Calu3 (cell line): ENCODE results near the gene CTSS. TPM values are rescaled to one million over a fixed set of nuclear protein-coding genes. Genes with fewer than 3 reads are reported as not detected.
"Not testable (repeated sequence)": the region's sequence is repeated elsewhere in the genome, so short reads cannot be mapped to it uniquely, and the experiment has no call there.

Experiments
- BruUV-seq: library from RNA; stranded (reverse); fragments of 400-500 nt; replicated peaks from 2 replicates; lab custom pipeline; 2021; lab: Mats Ljungman, UMichigan
- CTCF ChIA-PET: fragments of 300-600 bp; sonication (Branson Sonifier 250); formaldehyde crosslinking; loops from one replicate; lab custom pipeline; 2022; ENCODE audit warnings: antibody characterized with exemption; lab: Charles Lee
- DNase-seq: peaks from one replicate; pipeline ENCODE4 v3.0.0; 2022
- H3K27ac Mint-ChIP-seq: one replicate; pipeline ENCODE4 v1.8.0; 2022; ENCODE audit warnings: mixed read lengths; ENCODE audit not compliant: unreplicated experiment
- H3K27me3 Mint-ChIP-seq: one replicate; pipeline ENCODE4 v1.8.0; 2022; ENCODE audit warnings: mixed read lengths; ENCODE audit not compliant: unreplicated experiment
- H3K36me3 Mint-ChIP-seq: one replicate; pipeline ENCODE4 v1.8.0; 2022; ENCODE audit warnings: mild to moderate bottlenecking, moderate library complexity, mixed read lengths; ENCODE audit not compliant: insufficient read depth, unreplicated experiment
- H3K4me1 Mint-ChIP-seq: one replicate; pipeline ENCODE4 v1.8.0; 2022; ENCODE audit warnings: mild to moderate bottlenecking, low read depth, mixed read lengths; ENCODE audit not compliant: unreplicated experiment
- H3K4me3 Mint-ChIP-seq: one replicate; pipeline ENCODE4 v1.8.0; 2022; ENCODE audit warnings: mild to moderate bottlenecking, low read depth, moderate library complexity, mixed read lengths; ENCODE audit not compliant: unreplicated experiment
- H3K9me3 Mint-ChIP-seq: one replicate; pipeline ENCODE4 v1.8.0; 2022; ENCODE audit warnings: low read depth, mixed read lengths; ENCODE audit not compliant: unreplicated experiment
- intact Hi-C: fragments of 100-400 bp; cut with micrococcal nuclease; formaldehyde crosslinking; loops from one replicate; pipeline ENCODE4 v1.10.0; 2022; ENCODE audit not compliant: unreplicated experiment
- total RNA-seq: library from RNA; stranded (reverse); gene quantifications from 2 replicates; pipeline ENCODE4 v1.2.3, GENCODE V29; 2022
- TF ChIP-seq, protein P1 (sequence below): fragments of 200-600 bp; IDR thresholded peaks from one replicate; pipeline ENCODE4 v1.8.0; 2022; ENCODE audit warnings: antibody characterized with exemption; ENCODE audit not compliant: unreplicated experiment

CTSS gene
- total RNA-seq, 1 experiment from 2014 or later, result 144 TPM

DNA sequence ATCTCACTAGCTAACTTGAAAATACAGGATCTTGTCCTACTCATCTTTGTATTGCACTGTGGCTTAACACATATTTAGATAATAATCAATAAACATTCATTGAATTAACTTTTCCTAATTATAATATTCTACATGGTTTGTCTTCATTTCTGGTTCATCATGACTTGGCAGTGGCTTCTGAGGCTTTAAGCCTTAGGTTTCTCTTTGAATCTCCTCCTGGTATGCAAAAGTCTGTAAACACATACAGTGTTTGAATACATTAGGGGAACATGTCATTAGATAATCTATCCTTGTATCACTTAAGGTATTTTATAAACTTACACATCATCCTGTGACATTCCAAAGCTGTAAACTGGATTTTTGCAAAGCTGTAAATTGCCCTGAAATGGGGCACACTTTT, 21.9 kb upstream of the CTSS start:
- no peak overlapping the region for H3K27ac Mint-ChIP-seq

GRCh38 chr1:150780510-150780909, 14.9 kb upstream of the CTSS start:
- CTCF ChIA-PET, result interaction anchor here (0.5 to 0.6 kb wide), 2 partner anchors 58 to 143 kb away, joined by 3 read pairs; no protein-coding TSS in a partner anchor
- Mint-ChIP-seq H3K4me1 (no peaks in the 10 kb centered on the region), H3K36me3 (no peaks in the 10 kb centered on the region), H3K9me3 (no peaks in the 10 kb centered on the region), H3K4me3 (no peak overlapping the region), H3K27me3 (no peaks in the 10 kb centered on the region), H3K27ac (no peak overlapping the region)
- TF ChIP-seq, protein P1, sequence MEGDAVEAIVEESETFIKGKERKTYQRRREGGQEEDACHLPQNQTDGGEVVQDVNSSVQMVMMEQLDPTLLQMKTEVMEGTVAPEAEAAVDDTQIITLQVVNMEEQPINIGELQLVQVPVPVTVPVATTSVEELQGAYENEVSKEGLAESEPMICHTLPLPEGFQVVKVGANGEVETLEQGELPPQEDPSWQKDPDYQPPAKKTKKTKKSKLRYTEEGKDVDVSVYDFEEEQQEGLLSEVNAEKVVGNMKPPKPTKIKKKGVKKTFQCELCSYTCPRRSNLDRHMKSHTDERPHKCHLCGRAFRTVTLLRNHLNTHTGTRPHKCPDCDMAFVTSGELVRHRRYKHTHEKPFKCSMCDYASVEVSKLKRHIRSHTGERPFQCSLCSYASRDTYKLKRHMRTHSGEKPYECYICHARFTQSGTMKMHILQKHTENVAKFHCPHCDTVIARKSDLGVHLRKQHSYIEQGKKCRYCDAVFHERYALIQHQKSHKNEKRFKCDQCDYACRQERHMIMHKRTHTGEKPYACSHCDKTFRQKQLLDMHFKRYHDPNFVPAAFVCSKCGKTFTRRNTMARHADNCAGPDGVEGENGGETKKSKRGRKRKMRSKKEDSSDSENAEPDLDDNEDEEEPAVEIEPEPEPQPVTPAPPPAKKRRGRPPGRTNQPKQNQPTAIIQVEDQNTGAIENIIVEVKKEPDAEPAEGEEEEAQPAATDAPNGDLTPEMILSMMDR, result no peak
- intact Hi-C loops, result no loop called here
- DNase-seq, result no peak
- BruUV-seq, result no TSS peak

More for the DNA sequence above, 21.9 kb upstream of the CTSS start:
- Mint-ChIP-seq H3K4me3 (no peak overlapping the region), H3K27me3 (no peaks in the 10 kb centered on the region), H3K9me3 (no peaks in the 10 kb centered on the region), H3K4me1 (peaks cover 9% of the 10 kb centered on the region), H3K36me3 (no peaks in the 10 kb centered on the region)
- DNase-seq, result no peak
- intact Hi-C loops, result no loop called here
- TF ChIP-seq, protein P1, result no peak
- no TSS peak for BruUV-seq
- CTCF ChIA-PET, result interaction anchor here (0.6 kb wide), 1 partner anchor 22 kb away, joined by 3 read pairs; the partner anchor contains the start of gene CTSS

GRCh38 chr1:150778409-150778808, 12.8 kb upstream of the CTSS start:
- no peak for DNase-seq
- BruUV-seq, result no TSS peak
- H3K4me3 Mint-ChIP-seq, result no peak overlapping the region
- intact Hi-C loops, result no loop called here
- H3K36me3 Mint-ChIP-seq, result no peaks in the 10 kb centered on the region
- TF ChIP-seq, protein P1, result no peak
- CTCF ChIA-PET, result interaction anchor here (0.7 kb wide), 1 partner anchor 8 kb away, joined by 3 read pairs; no protein-coding TSS in a partner anchor
- H3K27me3 Mint-ChIP-seq, result no peaks in the 10 kb centered on the region
- H3K27ac Mint-ChIP-seq, result no peak overlapping the region
- no peaks in the 10 kb centered on the region for H3K4me1 Mint-ChIP-seq
- no peaks in the 10 kb centered on the region for H3K9me3 Mint-ChIP-seq

DNA sequence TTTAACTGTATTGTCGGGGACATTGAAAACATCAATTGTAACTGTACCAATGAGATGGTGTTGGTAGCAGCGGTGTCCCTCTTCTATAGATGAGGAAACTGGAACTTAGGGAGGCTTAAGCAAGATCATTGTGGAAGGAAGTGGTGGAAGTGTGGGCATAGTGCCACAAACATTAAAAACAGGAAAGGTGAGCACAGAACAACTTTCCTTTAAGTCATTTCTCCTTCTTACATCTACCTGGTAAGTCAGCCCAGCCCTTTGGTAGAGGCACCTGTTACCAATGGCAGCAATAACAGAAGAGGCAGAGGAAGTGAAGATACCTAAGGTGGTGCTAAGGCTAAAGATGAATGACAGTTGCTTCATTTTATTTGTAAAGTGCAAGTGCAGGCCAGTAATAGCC, 12.0 kb upstream of the CTSS start:
- no TSS peak for BruUV-seq
- no peak for DNase-seq
- Mint-ChIP-seq H3K4me3 (no peak overlapping the region), H3K9me3 (no peaks in the 10 kb centered on the region), H3K4me1 (no peaks in the 10 kb centered on the region), H3K27ac (no peak overlapping the region), H3K27me3 (no peaks in the 10 kb centered on the region), H3K36me3 (no peaks in the 10 kb centered on the region)
- intact Hi-C loops, result no loop called here
- TF ChIP-seq, protein P1, result no peak
- CTCF ChIA-PET, result no interaction called here

DNA sequence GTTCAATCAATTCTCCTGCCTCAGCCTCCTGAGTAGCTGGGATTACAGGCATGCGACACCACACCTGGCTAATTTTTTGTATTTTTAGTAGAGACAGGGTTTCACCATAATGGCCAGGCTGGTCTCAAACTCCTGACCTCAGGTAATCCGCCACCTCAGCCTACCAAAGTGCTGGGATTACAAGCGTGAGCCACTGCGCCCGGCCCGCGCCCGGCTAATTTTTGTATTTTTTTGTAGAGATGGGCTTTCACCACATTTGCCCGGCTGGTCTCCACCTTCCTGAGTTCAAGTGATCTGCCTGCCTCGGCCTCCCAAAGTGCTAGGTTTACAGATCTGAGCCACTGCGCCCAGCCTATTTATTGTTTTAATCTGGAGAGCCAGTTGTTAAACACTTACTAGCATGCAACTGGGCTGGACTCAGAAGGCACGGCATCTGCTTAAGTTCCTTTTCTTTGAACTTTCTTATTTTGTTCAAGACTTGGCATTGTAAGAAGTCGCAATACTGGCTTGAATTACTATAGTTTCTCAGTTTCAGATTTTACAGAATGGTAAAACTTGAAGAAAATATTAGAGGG, 10.4 kb upstream of the CTSS start:
- CTCF ChIA-PET, H3K27me3 Mint-ChIP-seq, H3K4me1 Mint-ChIP-seq, DNase-seq, H3K4me3 Mint-ChIP-seq, intact Hi-C loops, H3K9me3 Mint-ChIP-seq, BruUV-seq, H3K27ac Mint-ChIP-seq, H3K36me3 Mint-ChIP-seq: not testable (repeated sequence)
